GM19193 (cell line): ENCODE data around the gene ATXN1.

Experiments
- POLR2A ChIP-seq: IDR thresholded peaks from 4 replicates; pipeline ENCODE4 v1.6.1; 2011; ENCODE audit not compliant: insufficient read depth, insufficient read length; ENCODE audit errors: extremely low read depth

Gene ATXN1

GRCh38 chr6:16400248-16400760, 361.0 kb downstream of the ATXN1 start:
- no peak for TF ChIP-seq POLR2A

GRCh38 chr6:16399695-16400094, 361.6 kb downstream of the ATXN1 start:
- TF ChIP-seq POLR2A: no peak

GRCh38 chr6:16399158-16399557, 362.1 kb downstream of the ATXN1 start:
- TF ChIP-seq POLR2A: no peak

GRCh38 chr6:16398587-16398986, 362.7 kb downstream of the ATXN1 start:
- no peak for TF ChIP-seq POLR2A

GRCh38 chr6:16397623-16398022, 363.6 kb downstream of the ATXN1 start:
- no peak for TF ChIP-seq POLR2A

GRCh38 chr6:16396497-16397319, 364.6 kb downstream of the ATXN1 start:
- TF ChIP-seq POLR2A: no peak

GRCh38 chr6:16394632-16395031, 366.6 kb downstream of the ATXN1 start:
- TF ChIP-seq POLR2A: no peak

- TF ChIP-seq POLR2A: no peak
Observed at GRCh38 chr6:16393326-16393725, 367.9 kb downstream of the ATXN1 start.

- TF ChIP-seq POLR2A: no peak
Observed at GRCh38 chr6:16392010-16392409, 369.2 kb downstream of the ATXN1 start.

GRCh38 chr6:16391451-16391912, 369.8 kb downstream of the ATXN1 start:
- no peak for TF ChIP-seq POLR2A

GRCh38 chr6:16389642-16390041, 371.6 kb downstream of the ATXN1 start:
- TF ChIP-seq POLR2A: no peak

GRCh38 chr6:16388488-16388887, 372.8 kb downstream of the ATXN1 start:
- no peak for TF ChIP-seq POLR2A

- TF ChIP-seq POLR2A: no peak
Observed at GRCh38 chr6:16386057-16386456, 375.2 kb downstream of the ATXN1 start.

GRCh38 chr6:16383607-16384206, 377.6 kb downstream of the ATXN1 start:
- TF ChIP-seq POLR2A: no peak

GRCh38 chr6:16380220-16380809, 380.9 kb downstream of the ATXN1 start:
- no peak for TF ChIP-seq POLR2A
